IMR-90 (cell line): Measurements from ENCODE around the gene EML6.

ENCODE experiments used
- BHLHE40 ChIP-seq: fragments of 150-350 bp; IDR thresholded peaks from 2 replicates; pipeline ENCODE4 v1.6.1; 2016; ENCODE audit warnings: mild to moderate bottlenecking, low read depth, low read length
- CEBPB ChIP-seq: IDR thresholded peaks from 2 replicates; pipeline ENCODE4 v1.6.1; 2012; ENCODE audit warnings: low read depth, low read length, improper control_type of control experiment
- CTCF ChIP-seq: conservative IDR thresholded peaks from 2 replicates; pipeline ENCODE4 v1.5.1; 2012; ENCODE audit warnings: mild to moderate bottlenecking, low read depth, low read length, improper control_type of control experiment
- FOS ChIP-seq: fragments of 150-350 bp; IDR thresholded peaks from 2 replicates; pipeline ENCODE4 v1.6.1; 2016; ENCODE audit warnings: low read depth, low read length
- POLR2A ChIP-seq: IDR thresholded peaks from 2 replicates; pipeline ENCODE4 v1.6.1; 2012; ENCODE audit warnings: mild to moderate bottlenecking, low read depth, low read length

GRCh38 chr2:54955358-54956110 lies 232.1 kb downstream of the EML6 start:
- TF ChIP-seq POLR2A (no peak), CEBPB (no peak), CTCF (no peak), BHLHE40 (no peak), FOS (no peak)
